Activated T-cell treated with anti-CD3 and anti-CD28 coated beads, Interleukin-2, amount 50 U/mL, for 48 hours (primary cell): ENCODE measurements around the gene CCDC85C.

Experiments used
- DNase-seq, 2 experiments: peaks; one replicate each; pipeline ENCODE4 v3.0.0-alpha.2; 2020

CCDC85C gene

DNA sequence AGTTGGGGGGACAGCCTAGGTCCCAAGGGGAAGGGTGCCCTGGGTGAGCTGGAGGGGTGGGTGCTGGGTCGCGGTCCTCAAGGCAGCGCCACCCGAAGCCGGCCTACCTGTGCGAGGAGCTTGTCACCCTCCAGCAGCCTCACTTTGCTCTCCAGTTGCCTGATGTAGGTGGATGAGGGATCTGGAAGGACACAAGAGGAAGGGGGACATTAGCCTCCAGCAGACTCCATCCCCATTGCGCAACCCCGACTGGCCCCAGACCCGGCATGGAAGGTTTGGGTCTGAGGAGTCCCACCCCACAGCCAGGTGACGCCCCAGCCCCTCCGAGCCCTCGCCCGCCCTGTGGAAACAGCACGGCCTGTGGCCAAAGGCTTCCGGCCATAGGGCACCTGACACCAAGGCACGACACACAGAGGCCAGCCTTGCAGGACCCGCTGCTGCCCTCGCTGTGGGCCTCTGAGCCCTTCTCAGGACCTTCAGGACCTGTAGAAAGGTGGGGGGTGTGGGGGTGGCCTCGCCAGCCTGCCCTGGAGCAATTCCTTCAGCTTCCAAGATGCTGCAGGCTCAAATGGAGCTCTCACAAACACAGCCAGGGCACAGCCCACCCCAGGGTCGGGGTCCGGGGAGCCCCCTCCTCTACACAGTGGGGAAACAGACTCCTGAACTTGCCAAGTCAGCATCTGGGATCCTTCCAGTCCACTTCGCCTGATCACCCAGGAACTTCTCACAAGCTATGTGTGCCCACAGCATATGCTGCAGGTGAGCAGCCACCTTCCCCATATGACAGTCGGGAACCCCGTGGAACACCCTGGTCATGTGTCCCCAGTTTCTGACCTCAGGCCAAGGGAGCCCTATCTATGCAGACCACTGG is 67.9 kb downstream of the CCDC85C start:
- DNase-seq: no peak

- no peak for DNase-seq
Observed at GRCh38 chr14:99535448-99535847, 68.6 kb downstream of the CCDC85C start.

DNA sequence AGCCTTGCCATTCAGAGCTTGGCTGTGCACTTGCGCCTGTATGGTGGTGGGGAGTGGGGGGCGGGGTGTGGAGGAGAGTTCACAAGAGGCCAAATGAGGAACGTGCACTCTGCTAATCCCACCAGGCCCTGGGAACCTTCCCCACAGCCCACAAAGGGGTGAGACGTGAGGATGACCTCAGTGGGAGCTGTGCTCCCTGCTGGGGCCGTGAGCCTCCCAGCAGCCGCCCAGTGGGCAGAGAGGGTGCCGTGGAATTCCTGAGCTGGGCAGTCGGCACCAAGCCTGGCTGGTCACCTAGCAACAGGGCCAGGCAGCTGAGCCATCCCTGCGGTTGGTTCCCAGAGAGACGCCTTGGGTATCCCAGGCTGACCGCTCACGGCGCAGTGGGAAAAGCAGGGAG is 69.1 kb downstream of the CCDC85C start:
- no peak for DNase-seq

- DNase-seq: no peak
Observed at GRCh38 chr14:99534333-99534732, 69.7 kb downstream of the CCDC85C start.

- DNase-seq: no peak
Observed at GRCh38 chr14:99532310-99532709, 71.7 kb downstream of the CCDC85C start.

DNA sequence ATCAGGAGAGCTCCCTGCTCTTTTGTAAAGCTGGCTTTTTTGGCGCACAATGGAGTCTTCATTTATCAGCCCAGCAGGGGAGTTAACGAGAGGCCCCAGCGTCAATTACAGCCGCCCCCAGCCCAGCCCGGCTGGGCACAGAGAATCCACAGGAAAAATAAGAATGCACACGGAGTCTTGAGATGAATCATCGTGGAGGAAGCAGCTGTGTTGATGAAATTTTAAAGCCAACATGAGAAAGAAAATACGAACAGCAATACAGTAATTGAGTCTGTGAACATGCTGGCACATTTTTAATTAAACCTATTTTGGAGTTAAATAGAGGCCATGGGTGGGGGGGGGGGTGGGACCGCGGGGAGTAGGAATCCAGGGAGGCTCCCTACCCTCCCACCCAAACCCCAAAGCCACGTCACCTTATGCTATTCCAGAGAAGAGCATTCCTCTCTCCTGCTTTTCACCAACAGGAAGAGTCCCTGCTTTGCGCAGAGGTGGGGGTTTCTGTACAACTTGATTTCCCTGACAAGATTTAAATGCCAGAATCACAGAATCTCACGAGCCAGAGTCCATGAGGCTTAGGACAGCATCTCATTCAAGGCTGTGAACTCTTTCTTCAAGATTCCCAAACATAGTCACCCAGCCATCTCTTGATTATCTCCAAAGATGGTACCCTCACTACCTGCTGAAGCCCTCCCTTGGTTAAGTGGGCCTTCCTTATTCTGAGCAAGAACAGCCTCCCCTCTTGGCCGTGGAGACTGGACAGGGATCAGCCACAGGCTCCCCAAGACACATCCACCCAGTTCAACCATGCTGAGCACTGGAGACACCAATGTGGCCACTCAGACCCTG is 72.5 kb downstream of the CCDC85C start:
- no peak for DNase-seq

GRCh38 chr14:99530407-99531155 is 73.4 kb downstream of the CCDC85C start:
- DNase-seq: no peak

DNA sequence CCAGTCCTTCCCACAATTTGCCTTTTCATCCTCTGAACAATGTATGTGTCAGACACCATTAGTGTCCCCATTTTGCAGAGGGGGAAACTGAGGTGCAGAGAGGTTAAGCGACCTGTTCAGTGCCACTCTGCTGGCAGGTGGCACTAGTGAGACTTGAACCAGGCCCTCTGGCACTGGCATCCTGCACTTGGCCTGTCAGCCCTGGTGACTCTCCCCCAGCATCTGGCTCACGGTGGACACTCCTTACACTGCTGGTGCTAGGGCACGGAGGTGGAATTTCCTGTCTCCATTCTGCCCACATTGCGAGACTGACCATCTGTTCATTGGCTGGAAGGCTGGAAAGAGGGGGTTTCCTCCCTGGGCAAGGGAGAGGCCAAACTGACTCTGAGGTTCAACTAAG is 74.1 kb downstream of the CCDC85C start:
- no peak for DNase-seq

DNA sequence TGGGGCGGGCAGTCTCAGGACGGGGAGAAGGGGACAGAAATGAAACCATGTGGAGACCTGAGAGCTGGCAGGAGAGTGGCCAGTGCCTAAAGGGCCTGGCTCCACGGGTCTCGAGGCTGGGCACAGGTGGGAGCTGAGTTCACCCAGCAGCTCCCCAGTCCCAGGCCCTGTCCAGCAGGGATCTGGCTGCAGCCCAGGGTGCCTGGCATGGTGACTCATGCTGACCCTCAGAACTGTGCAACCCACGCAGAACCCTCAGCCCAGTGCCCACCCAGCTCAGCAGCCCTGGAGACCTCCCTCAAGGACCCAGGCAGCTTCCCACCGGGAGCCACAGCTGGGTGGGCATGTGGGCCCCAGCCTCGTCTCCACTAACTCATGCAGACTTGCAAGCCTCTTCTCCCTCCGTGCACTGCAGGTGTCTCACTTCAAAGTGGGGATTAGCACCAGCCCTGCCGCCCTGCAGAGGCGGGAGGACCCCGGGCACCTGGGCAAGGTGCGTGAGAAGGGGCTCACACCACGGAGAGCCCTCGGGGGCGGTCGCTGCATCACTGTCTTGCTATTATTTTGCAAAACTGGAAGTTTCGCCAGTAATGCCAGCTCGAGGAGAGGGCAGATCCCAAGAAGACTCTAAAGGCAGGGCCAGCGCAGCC is 76.5 kb downstream of the CCDC85C start:
- no peak for DNase-seq

DNA sequence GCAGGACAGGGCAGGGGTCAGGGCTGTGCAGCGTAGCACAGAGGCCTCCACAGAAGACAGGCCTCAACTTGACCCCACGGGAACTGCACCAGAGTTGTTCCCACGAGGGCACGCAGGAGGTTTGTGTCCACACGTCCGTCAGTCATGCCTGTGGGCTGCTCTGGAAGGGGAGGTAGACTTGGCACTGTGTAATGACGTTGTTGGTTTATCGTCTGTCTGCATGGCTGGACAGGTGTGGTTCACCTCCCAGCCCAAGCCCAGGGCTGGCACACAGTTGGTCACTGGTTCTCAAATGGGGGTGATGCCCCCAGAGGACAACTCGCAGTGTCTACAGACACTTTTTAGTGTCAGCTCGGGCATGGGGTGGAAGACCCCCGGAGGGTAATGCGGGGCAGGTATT is 77.0 kb downstream of the CCDC85C start:
- DNase-seq: no peak

- no peak for DNase-seq
Observed at GRCh38 chr14:99525699-99526080, 78.3 kb downstream of the CCDC85C start.

DNA sequence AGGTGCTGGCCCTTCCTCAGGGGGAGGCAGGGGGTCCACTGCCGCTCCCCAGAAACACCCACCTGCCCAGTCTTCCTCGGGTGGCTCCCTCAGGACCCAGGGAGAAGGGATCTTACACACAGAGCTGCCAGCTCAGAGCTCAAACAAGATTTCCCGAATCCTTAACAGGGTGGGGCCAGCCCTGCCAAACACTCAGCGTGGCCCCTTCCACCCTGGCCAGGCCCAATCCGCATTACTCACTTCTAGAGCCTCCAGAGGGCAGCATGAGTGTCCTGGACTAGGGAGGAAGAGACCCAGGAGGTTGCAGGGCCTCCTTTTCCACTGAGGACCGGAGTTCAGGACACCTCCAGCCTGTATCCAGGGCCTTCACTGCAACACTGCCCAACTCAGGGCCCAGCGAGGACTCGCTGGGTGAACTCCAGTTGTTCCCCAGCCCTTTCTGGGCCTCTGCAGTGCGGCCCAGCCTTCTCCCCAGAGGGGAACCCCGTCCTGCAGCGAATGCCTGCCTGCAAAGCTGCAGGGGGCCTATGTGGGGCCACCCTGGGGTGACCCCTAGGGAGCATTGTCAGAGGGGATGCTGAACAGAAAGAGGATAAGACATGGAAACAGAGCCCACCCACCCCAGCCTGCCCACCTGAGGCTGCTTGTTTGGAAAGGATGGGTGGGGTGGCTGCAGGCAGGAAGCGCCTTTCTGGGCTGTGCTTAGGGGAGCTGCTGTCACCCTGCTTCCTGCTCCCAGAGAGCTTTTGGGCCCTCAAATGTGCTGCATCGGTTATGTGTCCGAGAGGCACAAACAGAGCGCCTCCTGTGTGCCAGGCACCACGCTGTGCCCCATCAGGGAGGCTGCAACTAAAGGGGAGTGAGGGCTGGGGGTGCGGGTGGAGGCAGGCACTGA is 79.0 kb downstream of the CCDC85C start:
- no peak for DNase-seq

GRCh38 chr14:99524091-99524661 is 79.8 kb downstream of the CCDC85C start:
- no peak for DNase-seq

GRCh38 chr14:99523704-99524055 is 80.3 kb downstream of the CCDC85C start:
- no peak for DNase-seq

GRCh38 chr14:99522934-99523703 is 80.9 kb downstream of the CCDC85C start:
- no peak for DNase-seq

DNA sequence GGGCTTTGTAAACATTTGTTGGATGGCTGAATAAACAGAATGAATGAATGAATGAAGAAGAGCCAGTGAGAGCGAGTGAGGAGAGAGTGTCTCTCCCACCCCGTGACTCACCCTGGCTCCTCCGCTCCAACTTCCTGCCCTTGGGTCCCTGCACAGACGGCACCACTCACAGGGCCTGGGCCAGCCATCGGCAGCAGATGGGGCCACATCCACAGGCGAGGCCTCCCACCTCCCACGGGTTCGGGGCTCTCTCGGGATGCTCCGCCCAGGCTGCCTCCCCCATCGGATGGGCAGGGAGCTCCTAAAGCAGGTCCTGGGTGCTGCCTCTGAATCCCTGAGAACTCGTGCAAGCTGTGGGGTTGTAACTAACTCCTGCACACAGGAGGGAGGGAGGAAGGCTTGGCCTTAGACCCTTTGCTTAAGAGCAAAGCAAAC is 81.5 kb downstream of the CCDC85C start:
- no peak for DNase-seq

GRCh38 chr14:99522025-99522401 is 82.0 kb downstream of the CCDC85C start:
- no peak for DNase-seq

- DNase-seq: no peak
Observed at GRCh38 chr14:99521176-99522024, 82.6 kb downstream of the CCDC85C start.

DNA sequence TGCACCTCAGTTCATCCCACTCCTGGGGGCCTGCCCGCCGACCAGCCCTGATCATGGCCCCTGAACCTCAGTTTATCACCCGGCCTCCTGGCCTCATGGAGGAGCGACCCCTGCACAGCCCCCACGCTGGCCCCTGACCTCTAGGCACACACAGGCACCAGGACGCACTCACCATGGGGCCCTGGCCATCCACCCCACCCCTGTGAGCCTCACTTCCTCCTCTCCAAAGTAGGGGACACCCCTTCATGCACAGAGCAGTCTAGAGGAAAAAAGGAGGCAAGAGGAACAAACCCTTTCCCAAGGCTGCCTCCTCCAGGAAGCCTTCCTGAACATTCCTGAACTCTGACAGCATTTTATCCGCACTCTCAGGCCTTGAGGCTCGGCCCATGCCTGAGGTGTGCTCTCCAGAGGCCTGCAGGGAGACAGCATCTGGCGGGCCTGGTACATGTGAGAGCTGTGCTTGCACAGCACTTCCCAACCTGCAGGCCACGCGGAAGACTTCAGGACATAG is 83.4 kb downstream of the CCDC85C start:
- no peak for DNase-seq
